Immature natural killer cell (primary cell): ENCODE results near the gene UBE2S. TPM values are rescaled to one million over a fixed set of nuclear protein-coding genes. Genes with fewer than 3 reads are reported as not detected.
"Not testable (repeated sequence)": the region's sequence is repeated elsewhere in the genome, so short reads cannot be mapped to it uniquely, and the experiment has no call there.

Experiments used
- DNase-seq, 3 donors: peaks; one replicate each; pipeline ENCODE4 v3.0.0; 2022; ENCODE audit warnings: mixed read lengths in 1 of 3
- H3K27ac Mint-ChIP-seq, 6 donors: one replicate each; pipeline ENCODE4 v1.8.0; 2020; ENCODE audit warnings: mixed read lengths in 6 of 6, mild to moderate bottlenecking in 5 of 6, inconsistent platforms in 4 of 6, moderate library complexity in 3 of 6
- H3K27me3 Mint-ChIP-seq, 3 donors: one replicate each; pipeline ENCODE4 v1.8.0; 2020 to 2021; ENCODE audit warnings: low read depth in 3 of 3, mild to moderate bottlenecking in 3 of 3, mixed read lengths in 3 of 3, moderate library complexity in 3 of 3, inconsistent platforms in 1 of 3
- H3K36me3 Mint-ChIP-seq, 3 donors: one replicate each; pipeline ENCODE4 v1.8.0; 2020; ENCODE audit warnings: mixed read lengths in 3 of 3, inconsistent platforms in 2 of 3, mild to moderate bottlenecking in 2 of 3
- H3K4me1 Mint-ChIP-seq, 2 donors: one replicate each; pipeline ENCODE4 v1.8.0; 2020; ENCODE audit warnings: inconsistent platforms in 2 of 2, mild to moderate bottlenecking in 2 of 2, mixed read lengths in 2 of 2, moderate library complexity in 1 of 2
- H3K4me3 Mint-ChIP-seq, 5 donors: one replicate each; pipeline ENCODE4 v1.8.0; 2020; ENCODE audit warnings: mild to moderate bottlenecking in 5 of 5, mixed read lengths in 5 of 5, inconsistent platforms in 3 of 5, moderate library complexity in 3 of 5
- H3K9me3 Mint-ChIP-seq, 6 donors: one replicate each; pipeline ENCODE4 v1.8.0; 2020; ENCODE audit warnings: mild to moderate bottlenecking in 6 of 6, mixed read lengths in 6 of 6, inconsistent platforms in 4 of 6, moderate library complexity in 3 of 6
- polyA plus RNA-seq, 3 donors: library from polyadenylated mRNA; unstranded; fragments of 300-500 nt; fragmentation: Illumina TruSeq; gene quantifications; one replicate each; pipeline ENCODE4 v1.2.3, GENCODE V29; 2021

Gene UBE2S
- polyA plus RNA-seq, 3 donors from 2014 or later, result 40.2 to 72.1 (median 47.0) TPM

DNA sequence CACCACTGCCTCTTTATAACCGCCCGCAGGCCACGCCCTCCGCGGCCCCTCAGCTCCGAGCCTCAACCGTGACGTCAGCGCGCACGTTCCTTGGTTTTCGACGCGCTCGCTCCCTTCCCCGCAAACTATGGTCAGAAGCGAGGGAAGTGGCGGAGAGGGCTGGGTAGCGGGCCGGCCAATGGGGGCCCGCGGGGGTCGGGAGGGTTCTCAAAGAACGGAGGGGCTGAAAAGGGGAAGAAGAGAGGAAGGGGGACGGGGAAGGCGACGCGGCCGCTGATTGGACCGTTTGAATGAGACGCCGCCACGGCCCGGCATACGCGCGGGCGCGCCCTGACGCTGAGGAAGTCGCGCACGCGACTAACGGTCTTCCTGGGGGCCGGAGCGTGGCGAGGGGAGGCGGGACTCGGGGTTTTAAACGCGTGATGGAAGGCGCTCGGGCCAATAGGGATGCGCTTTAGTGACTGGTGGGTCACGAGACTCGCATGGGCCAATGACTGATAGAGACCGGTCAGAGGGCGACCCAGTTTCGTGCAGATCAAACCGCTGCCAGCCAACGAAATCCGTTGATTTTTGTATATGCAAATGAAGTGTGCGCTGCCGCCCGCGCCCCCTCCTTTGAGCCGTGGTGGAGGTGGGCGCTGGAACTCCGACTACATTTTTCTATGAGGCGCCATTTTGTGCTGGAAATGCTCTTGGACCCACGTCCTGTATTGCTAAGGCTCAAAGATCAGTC, 378 bp upstream of the UBE2S start:
- Mint-ChIP-seq H3K36me3 (peaks cover 0 to 22% (median 9%) of the 10 kb centered on the region in 3 donors), H3K9me3 (no peaks in the 10 kb centered on the region), H3K27ac (peak overlapping the region; percentile 96 to 100 (median 99)), H3K4me3 (peak overlapping the region; percentile 91 to 96 (median 93)), H3K27me3 (peaks cover 11 to 18% (median 14%) of the 10 kb centered on the region in 3 donors), H3K4me1 (peaks cover 32 to 35% of the 10 kb centered on the region in 2 donors)
- peak; percentile 98 to 99 (median 99) for DNase-seq

DNA sequence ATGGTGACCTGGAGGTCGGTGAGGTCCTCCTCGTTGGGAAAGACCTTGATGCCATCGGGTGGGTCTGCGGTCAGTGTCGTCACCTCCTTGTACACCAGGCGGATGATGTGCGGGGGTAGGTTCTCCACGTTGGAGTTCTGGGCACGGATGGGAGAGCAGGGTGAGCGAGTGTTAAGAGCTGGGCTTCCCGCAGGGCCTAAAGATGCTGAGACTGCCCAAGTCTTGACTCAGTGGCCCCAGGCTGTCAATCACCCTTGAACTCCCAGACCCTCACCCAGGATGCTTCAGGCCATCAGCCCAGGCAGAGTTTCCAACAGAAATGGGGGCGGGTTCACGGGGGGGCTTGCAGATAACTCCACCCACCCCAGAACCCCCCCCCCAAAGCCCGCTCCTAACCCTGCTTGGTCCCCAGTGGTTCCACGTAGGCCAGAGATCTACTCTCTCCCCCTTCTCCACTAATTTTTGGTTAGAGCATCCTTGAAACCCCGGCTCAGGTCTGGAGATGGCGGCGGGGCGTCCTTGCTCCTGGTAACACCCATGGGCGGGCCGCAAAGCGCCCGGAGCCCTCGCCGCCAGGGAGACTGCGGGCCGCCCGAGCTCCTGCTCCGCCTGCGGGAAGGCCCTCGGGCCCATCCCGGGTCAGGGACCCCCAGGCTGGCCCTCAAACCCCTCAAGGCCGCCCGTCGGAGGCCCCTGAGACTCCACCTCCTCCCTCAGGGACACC, 600 bp downstream of the UBE2S start:
- no peaks in the 10 kb centered on the region for H3K9me3 Mint-ChIP-seq
- H3K27ac Mint-ChIP-seq, result peak overlapping the region; percentile 81 to 100 (median 88)
- H3K4me3 Mint-ChIP-seq, result peak overlapping the region; percentile 83 to 96 (median 93)
- no peak for DNase-seq
- peaks cover 11 to 18% (median 14%) of the 10 kb centered on the region in 3 donors for H3K27me3 Mint-ChIP-seq
- peaks cover 0 to 29% (median 12%) of the 10 kb centered on the region in 3 donors for H3K36me3 Mint-ChIP-seq
- peaks cover 32 to 35% of the 10 kb centered on the region in 2 donors for H3K4me1 Mint-ChIP-seq

- DNase-seq, result no peak
- Mint-ChIP-seq H3K4me1 (peaks cover 32 to 35% of the 10 kb centered on the region in 2 donors), H3K36me3 (peaks cover 0 to 32% (median 15%) of the 10 kb centered on the region in 3 donors), H3K27ac (peak overlapping the region; percentile 73 to 99 (median 86)), H3K9me3 (no peaks in the 10 kb centered on the region), H3K27me3 (peaks cover 11 to 18% (median 14%) of the 10 kb centered on the region in 3 donors), H3K4me3 (peak overlapping the region; percentile 78 to 91 (median 83))
These were observed 1.3 kb downstream of the UBE2S start for GRCh38 chr19:55406091-55406825.

DNA sequence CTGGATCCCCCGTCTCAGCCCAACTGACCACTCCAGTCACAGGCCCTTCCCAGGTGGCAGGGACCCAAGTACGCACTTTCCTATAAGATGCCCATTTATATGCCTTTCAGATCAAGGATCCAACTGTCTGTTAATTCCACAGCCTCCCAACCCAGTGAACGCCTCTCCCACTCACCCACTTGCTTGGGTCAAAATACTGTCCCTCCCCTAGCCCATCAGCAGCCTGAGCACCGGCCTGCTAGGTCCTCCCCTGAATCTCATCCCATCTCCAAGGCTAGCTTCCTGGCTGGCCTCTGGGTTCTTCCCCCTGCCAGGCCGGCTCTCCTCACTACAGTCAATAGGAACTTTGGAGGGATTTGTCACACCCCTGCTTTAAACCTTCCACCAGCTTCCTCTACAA, 1.9 kb downstream of the UBE2S start:
- Mint-ChIP-seq H3K9me3 (no peaks in the 10 kb centered on the region), H3K27me3 (peaks cover 11 to 18% (median 14%) of the 10 kb centered on the region in 3 donors), H3K36me3 (peaks cover 1 to 32% (median 17%) of the 10 kb centered on the region in 3 donors), H3K4me1 (peaks cover 32 to 35% of the 10 kb centered on the region in 2 donors), H3K27ac (peak overlapping the region in 5 of 6 donors; percentile 55 to 89 (median 73)), H3K4me3 (peak overlapping the region; percentile 63 to 91 (median 80))
- no peak for DNase-seq

GRCh38 chr19:55402509-55402908, 5.1 kb downstream of the UBE2S start:
- H3K36me3 Mint-ChIP-seq, result peaks cover 5 to 32% (median 19%) of the 10 kb centered on the region in 3 donors
- H3K27ac Mint-ChIP-seq, result no peak overlapping the region
- H3K4me1 Mint-ChIP-seq, result peaks cover 20 to 22% of the 10 kb centered on the region in 2 donors
- no peaks in the 10 kb centered on the region for H3K9me3 Mint-ChIP-seq
- no peak overlapping the region for H3K4me3 Mint-ChIP-seq
- no peak for DNase-seq
- H3K27me3 Mint-ChIP-seq, result peaks cover 3 to 12% (median 10%) of the 10 kb centered on the region in 3 donors

DNA sequence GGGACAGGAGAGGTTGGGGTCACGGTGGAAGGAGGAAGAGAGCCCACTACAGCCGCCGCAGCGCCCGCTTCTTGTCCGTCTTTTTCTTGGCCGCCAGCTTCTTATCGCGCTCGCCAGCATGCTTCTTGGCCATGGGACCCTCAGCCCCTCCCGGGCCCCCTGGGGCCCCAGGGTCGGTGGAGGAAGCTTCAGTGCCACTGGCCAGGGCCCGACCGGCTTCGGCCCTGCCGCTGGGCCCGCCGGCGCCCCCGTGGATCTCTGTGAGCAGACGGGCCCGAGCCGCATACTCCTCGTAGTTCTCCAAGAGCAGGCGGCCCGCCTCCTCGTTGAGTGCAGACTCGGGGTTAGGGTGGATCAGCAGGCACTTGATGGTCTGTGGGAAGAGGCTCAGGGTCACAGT, 6.2 kb downstream of the UBE2S start:
- Mint-ChIP-seq H3K4me1 (peaks cover 15 to 16% of the 10 kb centered on the region in 2 donors), H3K36me3 (peaks cover 5 to 30% (median 19%) of the 10 kb centered on the region in 3 donors)
- not testable (repeated sequence) for DNase-seq, H3K9me3 Mint-ChIP-seq, H3K4me3 Mint-ChIP-seq, H3K27ac Mint-ChIP-seq, H3K27me3 Mint-ChIP-seq

DNA sequence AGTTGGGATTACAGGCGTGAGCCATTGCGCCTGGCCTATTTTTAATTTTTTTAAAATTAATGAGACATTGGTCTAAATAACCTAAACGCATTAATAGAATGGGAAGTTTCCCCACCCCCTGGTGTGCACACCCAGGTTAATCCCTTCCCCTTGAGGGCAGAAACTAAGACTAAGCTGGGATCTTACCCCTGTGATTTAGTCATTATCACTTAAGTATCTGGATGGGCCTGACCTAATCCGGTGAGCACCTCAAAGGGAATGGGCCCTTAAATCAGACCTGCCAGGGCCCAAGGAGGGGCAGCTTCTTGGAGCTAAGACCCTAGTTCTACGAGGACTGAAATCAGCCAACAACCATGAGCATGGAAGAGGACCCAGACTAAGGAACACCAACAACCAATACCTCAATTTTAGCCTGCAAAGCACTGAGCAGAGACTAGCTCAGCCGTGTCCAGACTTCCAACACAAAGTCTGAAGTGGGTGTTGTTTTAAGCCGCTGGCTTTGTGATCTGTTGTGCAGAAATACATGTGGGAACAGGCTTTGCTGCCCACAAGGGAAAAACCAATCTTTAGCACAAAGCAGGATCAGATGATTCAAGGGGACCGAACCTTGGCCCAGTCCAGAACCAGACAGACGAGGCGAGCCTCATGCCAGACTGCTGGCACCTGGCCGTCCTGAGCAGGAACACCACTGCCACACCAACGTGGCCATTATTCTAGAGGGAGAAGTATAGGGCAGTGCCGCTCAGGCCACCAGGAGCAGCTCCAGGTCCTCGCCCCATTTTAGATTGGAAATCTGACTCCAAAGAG, 7.1 kb downstream of the UBE2S start:
- Mint-ChIP-seq H3K9me3 (no peaks in the 10 kb centered on the region), H3K27ac (peak overlapping the region in 1 of 6 donors; percentile 31), H3K4me1 (peaks cover 6 to 7% of the 10 kb centered on the region in 2 donors), H3K36me3 (peaks cover 5 to 21% (median 14%) of the 10 kb centered on the region in 3 donors), H3K4me3 (no peak overlapping the region), H3K27me3 (peaks cover 0 to 7% (median 4%) of the 10 kb centered on the region in 3 donors)
- no peak for DNase-seq

DNA sequence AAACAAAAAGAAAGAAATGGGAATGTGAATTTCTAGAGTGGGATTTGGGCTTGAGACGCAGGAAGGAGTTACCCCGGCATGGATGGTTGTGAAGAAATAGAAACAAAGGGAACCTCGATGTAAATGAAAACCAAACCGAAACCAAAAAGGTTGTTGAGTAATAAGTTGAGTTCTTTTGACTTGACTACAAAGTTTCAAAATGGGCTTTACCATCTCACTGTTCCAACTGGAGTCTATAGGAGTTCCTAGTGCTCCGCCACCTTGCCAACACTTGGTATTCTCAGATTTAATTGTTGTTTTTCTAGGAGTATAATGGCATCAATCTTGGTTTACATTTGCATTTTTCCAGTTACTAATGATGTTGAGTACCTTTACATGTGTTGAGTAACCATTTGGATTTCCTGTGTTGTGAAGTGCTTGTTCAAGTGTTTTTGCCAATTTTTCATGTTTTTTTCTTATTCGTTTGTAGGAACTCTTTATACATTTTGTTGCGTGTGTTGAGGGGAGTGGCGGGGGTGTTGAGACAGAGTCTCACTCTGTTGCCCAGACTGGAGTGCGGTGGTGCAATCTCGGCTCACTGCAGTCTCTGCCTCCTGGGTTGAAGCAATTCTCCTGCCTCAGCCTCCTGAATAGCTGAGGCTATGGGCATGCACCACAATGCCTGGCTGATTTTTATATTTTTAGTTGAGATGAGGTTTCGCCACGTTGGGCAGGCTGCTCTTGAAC, 9.2 kb downstream of the UBE2S start:
- peaks cover 0 to 7% (median 4%) of the 10 kb centered on the region in 3 donors for H3K27me3 Mint-ChIP-seq
- H3K4me1 Mint-ChIP-seq, result peaks cover 3 to 4% of the 10 kb centered on the region in 2 donors
- H3K4me3 Mint-ChIP-seq, result no peak overlapping the region
- peak overlapping the region in 2 of 6 donors; percentile 61 to 76 for H3K27ac Mint-ChIP-seq
- H3K9me3 Mint-ChIP-seq, result no peaks in the 10 kb centered on the region
- H3K36me3 Mint-ChIP-seq, result peaks cover 5 to 14% (median 14%) of the 10 kb centered on the region in 3 donors
- DNase-seq, result no peak

- Mint-ChIP-seq H3K36me3 (peaks cover 0 to 12% (median 5%) of the 10 kb centered on the region in 3 donors), H3K4me3 (no peak overlapping the region), H3K4me1 (peaks cover 18 to 30% of the 10 kb centered on the region in 2 donors), H3K27me3 (peaks cover 0 to 7% (median 3%) of the 10 kb centered on the region in 3 donors), H3K9me3 (no peaks in the 10 kb centered on the region), H3K27ac (peak overlapping the region in 2 of 6 donors; percentile 8 to 57)
- DNase-seq, result no peak
These were observed 14.5 kb downstream of the UBE2S start for GRCh38 chr19:55392820-55393761.

DNA sequence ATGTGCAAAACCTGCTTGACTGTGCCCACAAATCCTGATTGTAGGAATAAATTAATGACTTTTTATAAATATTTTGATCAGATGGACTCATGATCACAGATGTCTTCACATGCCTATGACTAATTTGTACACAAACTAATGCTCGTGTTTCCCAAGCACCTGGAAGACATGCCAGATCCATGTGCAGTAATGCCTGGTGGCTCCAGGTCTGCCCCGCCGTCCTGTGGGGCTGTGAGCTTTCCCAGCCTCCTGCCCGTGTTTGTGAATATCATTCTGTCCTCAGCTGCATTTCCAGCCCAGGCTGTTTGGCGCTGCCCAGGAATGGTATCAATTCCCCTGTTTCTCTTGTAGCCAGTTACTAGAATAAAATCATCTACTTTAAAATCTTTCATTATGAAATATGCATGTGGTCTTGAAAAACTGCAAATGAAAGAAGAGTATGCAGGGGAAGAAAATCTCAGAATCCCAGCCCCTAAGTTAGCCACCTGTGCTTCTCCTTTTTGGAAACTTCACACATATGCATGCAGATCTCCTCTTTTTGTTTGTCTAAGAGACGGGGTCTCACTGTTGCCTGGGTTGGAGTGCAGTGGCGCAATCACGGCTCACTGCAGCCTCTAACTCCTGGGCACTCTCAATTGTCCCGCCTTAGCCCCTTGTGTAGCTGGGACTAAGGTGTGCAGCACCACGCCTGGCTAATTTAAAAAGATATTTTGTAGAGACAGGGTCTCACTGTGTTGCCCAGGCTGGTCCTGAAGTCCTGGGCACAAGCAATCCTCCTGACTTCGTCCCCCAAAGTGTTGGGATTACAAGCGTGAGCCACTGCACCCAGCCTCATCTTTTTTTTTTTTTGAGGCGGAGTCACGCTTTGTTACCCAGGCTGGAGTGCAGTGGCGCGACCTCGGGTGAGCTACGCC, 15.6 kb downstream of the UBE2S start:
- Mint-ChIP-seq H3K4me3 (no peak overlapping the region), H3K9me3 (no peaks in the 10 kb centered on the region)

More for the DNA sequence above, 15.6 kb downstream of the UBE2S start:
- no peak for DNase-seq
- peaks cover 29 to 42% of the 10 kb centered on the region in 2 donors for H3K4me1 Mint-ChIP-seq
- peaks cover 0 to 9% (median 2%) of the 10 kb centered on the region in 3 donors for H3K27me3 Mint-ChIP-seq
- H3K36me3 Mint-ChIP-seq, result peaks cover 0 to 14% (median 5%) of the 10 kb centered on the region in 3 donors
- peak overlapping the region in 2 of 6 donors; percentile 34 to 39 for H3K27ac Mint-ChIP-seq
